ACC112 (cell line): ENCODE measurements around the gene NOC2L.
"Not testable (repeated sequence)": the region's sequence is repeated elsewhere in the genome, so short reads cannot be mapped to it uniquely, and the experiment has no call there.

Source experiments
- H2AFZ ChIP-seq: fragments of 200-600 bp; sonication (generic); one replicate; pipeline ENCODE4 v1.6.0; 2017; ENCODE audit warnings: antibody characterized with exemption, low read length; ENCODE audit not compliant: unreplicated experiment
- H3K27ac ChIP-seq: fragments of 200-600 bp; sonication (generic); 2 replicates; pipeline ENCODE4 v1.5.1; 2014; ENCODE audit warnings: low read depth, mild to moderate bottlenecking, antibody characterized with exemption, low read length, moderate library complexity
- H3K27me3 ChIP-seq: fragments of 200-600 bp; sonication (generic); 2 replicates; pipeline ENCODE4 v1.6.1; 2014; ENCODE audit warnings: mild to moderate bottlenecking, antibody characterized with exemption, low read length, moderate library complexity, mixed read lengths; ENCODE audit not compliant: insufficient read depth
- H3K36me3 ChIP-seq: fragments of 200-600 bp; sonication (generic); 2 replicates; pipeline ENCODE4 v1.6.1; 2016; ENCODE audit warnings: mild to moderate bottlenecking, antibody characterized with exemption, low read length, moderate library complexity, mixed read lengths; ENCODE audit not compliant: insufficient read depth
- H3K4me1 ChIP-seq: fragments of 200-600 bp; sonication (generic); one replicate; pipeline ENCODE4 v1.6.1; 2016; ENCODE audit warnings: low read length, mixed read lengths; ENCODE audit not compliant: insufficient read depth, unreplicated experiment, control insufficient read depth
- H3K4me3 ChIP-seq: fragments of 200-600 bp; sonication (generic); 2 replicates; pipeline ENCODE4 v1.5.1; 2014; ENCODE audit warnings: mild to moderate bottlenecking, low read depth, low read length
- H3K79me2 ChIP-seq: fragments of 200-600 bp; sonication (generic); one replicate; pipeline ENCODE4 v1.6.0; 2016; ENCODE audit warnings: low read length; ENCODE audit not compliant: control insufficient read depth, unreplicated experiment, insufficient read depth

NOC2L gene

DNA sequence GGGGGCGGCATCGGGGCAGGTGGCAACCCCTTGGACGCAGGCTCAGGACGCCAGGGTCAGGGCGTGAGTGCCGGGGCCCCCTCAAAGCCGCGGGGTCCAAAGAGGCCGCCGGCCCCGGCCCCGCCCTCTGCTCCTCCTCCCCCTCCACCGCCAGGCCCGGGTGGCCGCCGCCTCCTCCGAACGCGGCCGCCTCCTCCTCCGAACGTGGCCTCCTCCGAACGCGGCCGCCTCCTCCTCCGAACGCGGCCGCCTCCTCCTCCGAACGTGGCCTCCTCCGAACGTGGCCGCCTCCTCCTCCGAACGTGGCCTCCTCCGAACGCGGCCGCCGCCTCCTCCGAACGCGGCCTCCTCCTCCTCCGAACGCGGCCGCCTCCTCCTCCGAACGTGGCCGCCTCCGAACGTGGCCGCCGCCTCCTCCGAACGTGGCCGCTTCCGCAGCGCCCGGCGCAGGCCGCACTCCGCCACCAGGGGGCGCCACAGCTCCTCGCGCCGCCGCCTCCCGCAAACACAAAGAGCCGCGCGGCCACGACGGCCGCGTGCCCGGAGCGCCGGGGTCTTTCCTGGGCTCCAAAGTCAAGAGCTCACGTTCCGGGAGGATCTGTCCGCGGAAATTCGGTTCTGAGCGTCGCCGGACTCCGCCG lies 54.6 kb downstream of the NOC2L start:
- Histone ChIP-seq H3K36me3 (no peaks in the 10 kb centered on the region), H3K4me1 (peaks cover 13% of the 10 kb centered on the region), H3K27me3 (peaks cover 10% of the 10 kb centered on the region; the same call in 1 of the 2 replicates), H3K27ac (no peak overlapping the region), H3K79me2 (no peaks in the 10 kb centered on the region), H2AFZ (no peak overlapping the region), H3K4me3 (peak overlapping the region; percentile 77)

DNA sequence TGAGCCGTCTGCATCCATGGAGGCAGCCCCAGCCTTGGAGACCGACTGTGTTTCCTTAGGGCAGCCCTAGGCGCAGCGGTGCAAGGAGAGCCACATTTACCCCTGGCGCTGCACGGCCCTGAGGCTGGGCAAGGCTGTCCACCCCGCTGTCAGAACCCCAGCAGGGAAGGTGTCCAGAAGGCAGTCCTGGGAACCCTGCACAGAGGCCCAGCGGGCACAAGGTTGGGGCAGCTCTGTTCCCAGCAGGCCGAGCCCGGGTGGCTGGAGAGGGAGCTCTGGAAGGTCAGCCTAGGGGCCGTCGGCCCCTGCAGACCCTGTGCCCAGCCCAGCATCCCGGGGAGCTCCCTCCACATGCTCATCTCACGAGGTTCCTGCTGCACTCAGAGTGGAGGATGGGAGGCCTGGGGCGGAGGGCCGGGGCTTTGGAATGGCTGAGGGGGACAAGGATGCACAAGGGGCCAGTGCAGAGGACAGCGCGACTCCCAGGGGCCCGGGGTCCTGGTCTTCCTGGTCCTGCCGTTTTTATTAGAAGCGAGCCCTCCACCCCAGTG lies 55.3 kb downstream of the NOC2L start:
- Histone ChIP-seq H3K27me3 (peaks cover 10% of the 10 kb centered on the region; the same call in 1 of the 2 replicates), H3K4me3 (peak overlapping the region; percentile 37; the same call in 1 of the 2 replicates), H3K4me1 (peaks cover 13% of the 10 kb centered on the region), H3K27ac (no peak overlapping the region), H3K79me2 (no peaks in the 10 kb centered on the region), H3K36me3 (no peaks in the 10 kb centered on the region), H2AFZ (no peak overlapping the region)

DNA sequence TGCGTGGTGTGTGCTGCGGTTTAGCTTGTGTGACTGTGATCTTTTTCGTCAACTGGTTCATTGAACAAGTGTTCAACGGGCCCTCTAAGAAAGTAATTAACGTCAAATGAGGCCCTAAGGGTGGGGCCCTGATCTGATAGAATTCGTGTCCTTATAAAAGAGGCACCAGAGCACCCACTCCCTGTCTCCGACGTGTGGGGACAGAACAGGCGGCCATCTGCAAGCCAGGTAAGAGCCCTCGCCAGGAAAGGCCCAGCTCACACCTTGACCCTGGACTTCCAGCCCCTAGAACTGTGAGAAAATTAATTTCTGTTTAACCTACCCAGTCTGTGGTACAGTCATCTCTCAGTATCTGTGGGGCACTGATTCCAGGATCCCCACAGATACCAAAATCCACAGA lies 55.8 kb downstream of the NOC2L start:
- no peak overlapping the region for H2AFZ ChIP-seq
- H3K36me3 ChIP-seq, result no peaks in the 10 kb centered on the region
- no peaks in the 10 kb centered on the region for H3K79me2 ChIP-seq
- H3K4me3 ChIP-seq, result no peak overlapping the region
- peaks cover 14% of the 10 kb centered on the region; the same call in 1 of the 2 replicates for H3K27me3 ChIP-seq
- no peak overlapping the region for H3K27ac ChIP-seq
- peaks cover 13% of the 10 kb centered on the region for H3K4me1 ChIP-seq

DNA sequence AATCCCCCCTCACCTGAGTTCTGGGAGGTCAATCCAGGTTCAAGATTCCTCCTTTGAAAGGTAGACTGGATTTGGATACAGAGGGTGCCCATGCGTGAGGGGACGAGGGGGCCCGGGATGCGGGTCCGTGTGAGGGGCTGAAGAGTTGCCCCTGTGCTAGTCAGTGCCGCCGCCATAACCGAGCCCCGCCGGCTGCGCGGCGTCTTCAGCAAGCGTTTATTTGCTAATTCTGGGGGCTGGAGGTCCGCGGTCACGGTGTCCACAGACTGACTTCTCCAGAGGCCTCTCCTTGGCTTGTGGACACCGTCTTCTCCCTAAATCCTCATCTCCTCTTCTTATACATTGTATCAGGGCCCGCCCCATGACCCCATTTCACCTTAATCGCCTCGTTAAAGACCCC lies 56.3 kb downstream of the NOC2L start:
- H3K4me3 ChIP-seq, result no peak overlapping the region
- no peak overlapping the region for H2AFZ ChIP-seq
- H3K36me3 ChIP-seq, result no peaks in the 10 kb centered on the region
- H3K27me3 ChIP-seq, result peaks cover 19% of the 10 kb centered on the region; the same call in 1 of the 2 replicates
- H3K79me2 ChIP-seq, result no peaks in the 10 kb centered on the region
- no peak overlapping the region for H3K27ac ChIP-seq
- peaks cover 13% of the 10 kb centered on the region for H3K4me1 ChIP-seq

DNA sequence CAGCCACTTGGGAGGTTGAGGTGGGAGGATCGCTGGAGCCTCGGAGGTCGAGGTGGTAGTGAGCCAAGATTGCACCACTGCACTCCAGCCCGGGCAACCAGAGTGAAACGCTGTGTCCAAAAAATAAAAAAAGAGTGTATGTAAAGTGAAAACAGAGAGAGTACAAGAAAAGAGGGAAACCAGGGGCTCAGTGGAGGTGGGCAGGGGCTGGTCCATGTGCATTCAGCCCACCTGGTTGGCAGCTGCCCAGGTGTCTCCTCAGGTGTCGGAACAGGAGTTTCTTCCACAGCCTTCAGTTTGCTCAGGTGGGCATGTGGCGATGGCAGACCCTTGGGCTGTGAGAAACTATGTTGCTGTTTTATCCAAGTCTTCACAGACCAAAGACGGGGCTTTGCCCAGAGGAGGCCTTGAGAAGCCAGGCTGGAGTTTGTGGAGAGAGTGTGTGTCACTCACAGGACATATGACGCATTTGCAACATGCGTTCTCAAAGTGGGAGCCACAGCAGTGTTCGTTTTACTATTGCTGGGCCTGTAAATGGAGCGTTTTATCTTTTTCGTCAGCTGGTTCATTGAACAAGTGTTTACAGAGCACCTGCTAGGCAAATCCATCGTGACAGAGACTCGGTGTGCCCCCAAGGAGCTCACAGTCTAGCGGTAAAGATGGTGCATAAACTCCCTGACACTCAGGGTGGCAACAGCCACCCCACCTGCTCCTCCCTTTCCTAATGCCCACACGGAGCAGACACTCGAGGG lies 57.8 kb downstream of the NOC2L start:
- Histone ChIP-seq H3K27me3 (peaks cover 26% of the 10 kb centered on the region), H3K4me1 (peaks cover 5% of the 10 kb centered on the region), H3K27ac (no peak overlapping the region), H3K36me3 (no peaks in the 10 kb centered on the region), H2AFZ (no peak overlapping the region), H3K4me3 (no peak overlapping the region), H3K79me2 (no peaks in the 10 kb centered on the region)

DNA sequence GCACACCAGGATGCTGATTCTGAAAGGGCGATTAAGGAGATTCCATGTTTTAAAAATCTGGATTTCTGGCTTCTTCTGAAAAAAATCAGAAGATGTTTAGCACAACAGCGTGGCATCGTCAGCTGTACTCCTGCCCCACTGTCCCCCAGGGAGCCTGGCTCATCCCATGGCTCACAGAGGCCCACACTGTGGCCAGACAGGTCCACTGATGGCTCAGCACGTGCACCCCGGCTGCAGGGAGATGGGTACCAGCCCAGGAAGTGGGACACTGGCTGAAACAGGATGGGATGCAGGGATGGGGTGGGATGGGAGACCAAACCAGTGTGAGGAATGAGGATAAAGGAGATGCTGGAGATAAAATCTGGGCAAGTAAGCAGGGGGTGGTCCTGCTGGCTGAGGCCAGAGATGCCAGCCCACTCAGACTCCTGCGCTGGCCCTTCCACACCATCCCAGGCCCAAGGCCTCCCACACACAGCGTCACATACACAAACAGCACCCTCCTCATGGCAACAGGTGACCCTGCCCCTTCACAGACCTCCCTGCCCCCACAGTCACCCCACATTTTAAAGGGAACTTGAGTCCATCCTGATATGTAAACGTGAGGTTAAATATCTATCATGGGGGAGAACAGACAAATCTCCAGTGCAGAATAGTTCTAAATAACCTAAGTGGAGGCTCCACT lies 59.3 kb downstream of the NOC2L start:
- Histone ChIP-seq H3K27me3 (peaks cover 26% of the 10 kb centered on the region), H3K79me2 (no peaks in the 10 kb centered on the region), H2AFZ (no peak overlapping the region), H3K36me3 (no peaks in the 10 kb centered on the region), H3K4me3 (no peak overlapping the region), H3K4me1 (no peaks in the 10 kb centered on the region), H3K27ac (no peak overlapping the region)

DNA sequence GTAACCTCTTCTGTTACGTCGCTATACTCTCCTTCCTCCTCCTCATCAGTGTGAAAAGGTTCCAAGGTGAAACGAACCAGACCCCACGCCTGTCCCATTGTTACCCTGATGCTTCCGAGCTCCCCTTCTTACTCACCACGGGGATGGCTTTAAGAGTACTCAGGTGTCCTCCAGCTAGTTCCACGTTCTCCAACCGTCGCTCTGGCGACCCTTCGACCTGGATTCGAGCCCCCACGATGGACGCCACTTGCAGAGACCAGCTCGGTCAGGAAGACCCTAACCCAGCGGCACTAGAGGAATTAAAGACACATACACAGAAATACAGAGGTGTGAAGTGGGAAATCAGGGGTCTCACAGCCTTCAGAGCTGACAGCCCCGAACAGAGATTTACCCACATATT lies 61.1 kb downstream of the NOC2L start:
- not testable (repeated sequence) for H3K4me1 ChIP-seq
- peaks cover 26% of the 10 kb centered on the region for H3K27me3 ChIP-seq

DNA sequence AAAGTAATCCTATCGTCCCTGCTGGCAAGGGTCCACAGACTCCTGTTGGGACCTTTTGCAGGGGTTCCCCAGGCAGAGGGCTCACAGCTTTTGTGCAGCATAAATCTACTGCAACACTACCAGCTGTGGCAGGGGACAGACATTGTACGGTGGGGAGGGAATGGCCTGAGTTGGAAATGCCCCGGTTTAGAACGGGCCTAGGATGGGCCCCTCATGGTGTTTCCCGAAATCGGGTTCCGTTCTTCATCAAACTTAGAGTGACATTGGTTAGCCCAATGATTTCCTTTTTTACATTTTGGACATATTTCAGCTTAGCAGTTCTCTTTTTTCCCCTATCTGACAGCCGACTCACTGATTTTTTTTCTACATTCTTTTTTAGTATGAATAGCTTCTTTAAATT lies 61.8 kb downstream of the NOC2L start:
- H3K27ac ChIP-seq, result no peak overlapping the region
- no peak overlapping the region for H3K4me3 ChIP-seq
- peaks cover 26% of the 10 kb centered on the region for H3K27me3 ChIP-seq
- no peaks in the 10 kb centered on the region for H3K4me1 ChIP-seq
- H3K36me3 ChIP-seq, result no peaks in the 10 kb centered on the region
- no peak overlapping the region for H2AFZ ChIP-seq
- H3K79me2 ChIP-seq, result no peaks in the 10 kb centered on the region

More for the DNA sequence above, 61.1 kb downstream of the NOC2L start:
- H3K4me3 ChIP-seq, H2AFZ ChIP-seq, H3K79me2 ChIP-seq, H3K36me3 ChIP-seq, H3K27ac ChIP-seq: not testable (repeated sequence)
